Hindlimb muscle (tissue), 1 donor: ENCODE data around the gene UFSP1. TPM values are rescaled to one million over a fixed set of nuclear protein-coding genes. Genes with fewer than 3 reads are reported as not detected.
"Not testable (repeated sequence)": the region's sequence is repeated elsewhere in the genome, so short reads cannot be mapped to it uniquely, and the experiment has no call there.

ENCODE experiments used
- DNase-seq: peaks from one replicate; pipeline ENCODE4 v3.0.0-alpha.2; 2013
- polyA plus RNA-seq: library from polyadenylated mRNA; unstranded; fragments of 120-200 nt; gene quantifications from one replicate; pipeline ENCODE4 v1.2.1, GENCODE V29; 2013; ENCODE audit not compliant: insufficient read length

UFSP1 gene
- polyA plus RNA-seq, 1 donor = 2.8 TPM

DNA sequence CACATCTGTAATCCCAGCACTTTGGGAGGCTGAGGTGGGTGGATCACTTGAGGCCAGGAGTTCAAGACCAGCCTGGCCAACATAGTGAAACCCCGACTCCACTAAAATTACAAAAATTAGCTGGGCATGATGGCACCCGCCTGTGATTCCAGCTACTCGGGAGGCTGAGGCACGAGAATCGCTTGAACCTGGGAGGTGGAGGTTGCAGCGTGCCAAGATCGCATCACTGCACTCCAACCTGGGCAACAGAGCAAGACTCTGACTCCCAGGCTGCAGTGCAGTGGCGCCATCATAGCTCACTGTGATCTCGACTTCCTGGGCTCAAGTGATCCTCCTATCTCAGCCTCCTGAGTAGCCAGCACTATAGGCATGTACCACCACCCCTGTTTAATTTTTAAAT, 34.6 kb downstream of the UFSP1 start:
- DNase-seq = not testable (repeated sequence)

DNA sequence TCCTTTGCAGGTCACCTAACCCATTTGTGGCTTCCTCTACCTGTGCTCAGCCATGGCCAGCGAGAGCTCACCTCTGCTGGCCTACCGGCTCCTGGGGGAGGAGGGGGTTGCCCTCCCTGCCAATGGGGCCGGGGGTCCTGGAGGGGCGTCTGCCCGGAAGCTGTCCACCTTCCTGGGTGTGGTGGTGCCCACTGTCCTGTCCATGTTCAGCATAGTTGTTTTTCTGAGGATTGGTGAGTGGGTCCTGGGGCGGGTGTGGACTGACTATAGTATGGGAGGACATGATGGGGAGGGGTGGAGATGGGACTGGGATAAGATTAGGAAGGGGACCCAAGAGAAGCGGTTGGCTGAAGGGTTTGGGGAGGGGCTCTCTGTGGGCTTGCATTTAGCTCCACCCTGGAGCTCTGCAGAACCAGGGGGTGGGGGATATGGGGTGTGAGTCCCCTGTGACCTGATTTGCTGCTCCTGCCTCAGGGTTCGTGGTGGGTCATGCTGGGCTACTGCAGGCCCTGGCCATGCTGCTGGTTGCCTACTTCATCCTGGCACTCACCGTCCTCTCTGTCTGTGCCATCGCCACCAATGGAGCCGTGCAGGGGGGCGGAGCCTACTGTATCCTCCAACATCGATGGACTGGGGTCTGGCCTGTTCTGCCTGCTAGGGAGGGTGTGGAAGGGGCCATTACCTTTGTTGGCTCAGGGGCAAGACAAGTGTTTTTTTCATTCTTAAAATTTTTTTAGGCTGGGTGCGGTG, 35.2 kb downstream of the UFSP1 start:
- no peak for DNase-seq

DNA sequence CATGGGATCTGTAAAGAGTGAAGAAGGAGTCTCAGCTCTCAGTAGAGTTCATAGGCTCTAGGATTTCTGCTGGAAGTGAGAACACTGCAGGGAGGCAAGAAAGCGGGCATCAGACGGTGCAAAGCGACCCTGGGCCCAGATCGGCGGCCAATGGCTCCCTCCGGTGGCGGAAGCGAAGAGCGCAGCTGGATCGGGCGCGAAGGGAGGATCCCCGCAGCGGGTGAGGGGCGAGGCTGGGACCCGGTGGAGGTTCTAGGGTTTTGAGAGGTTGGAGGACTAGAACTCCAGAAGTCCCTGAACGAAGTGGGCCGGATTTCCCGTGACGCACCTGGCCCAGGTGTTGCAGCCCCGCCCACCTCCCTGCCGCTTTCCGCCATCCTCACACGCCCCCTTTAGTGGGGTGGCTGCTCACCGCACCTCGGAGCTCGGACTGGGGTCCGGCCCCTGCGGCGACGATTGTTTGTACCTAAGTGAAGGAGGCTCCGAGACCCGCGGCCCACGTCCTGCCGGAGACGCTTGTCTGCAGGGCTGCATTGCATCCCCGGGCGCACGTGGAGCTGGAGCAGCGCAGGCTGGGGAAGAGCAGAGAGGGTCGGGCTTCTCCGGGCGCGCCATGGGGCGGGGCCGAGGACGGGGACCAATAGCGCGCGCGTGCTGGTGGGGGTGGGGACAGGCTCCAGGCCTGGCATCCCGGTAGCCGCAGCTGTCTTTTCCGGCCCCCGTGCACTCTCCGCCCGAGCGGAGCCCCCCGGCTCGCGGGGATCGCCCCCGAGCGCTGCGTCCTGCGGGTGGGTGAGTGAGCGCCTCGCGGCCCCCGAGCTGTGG, 37.3 kb downstream of the UFSP1 start, which contains the start of gene SLC12A9:
Gene SLC12A9, plus strand, starts transcription at position 666 of the 825 bp plus-strand sequence. CDS start 1,485 bp downstream, outside the sequence.
- DNase-seq = peak; percentile 94

DNA sequence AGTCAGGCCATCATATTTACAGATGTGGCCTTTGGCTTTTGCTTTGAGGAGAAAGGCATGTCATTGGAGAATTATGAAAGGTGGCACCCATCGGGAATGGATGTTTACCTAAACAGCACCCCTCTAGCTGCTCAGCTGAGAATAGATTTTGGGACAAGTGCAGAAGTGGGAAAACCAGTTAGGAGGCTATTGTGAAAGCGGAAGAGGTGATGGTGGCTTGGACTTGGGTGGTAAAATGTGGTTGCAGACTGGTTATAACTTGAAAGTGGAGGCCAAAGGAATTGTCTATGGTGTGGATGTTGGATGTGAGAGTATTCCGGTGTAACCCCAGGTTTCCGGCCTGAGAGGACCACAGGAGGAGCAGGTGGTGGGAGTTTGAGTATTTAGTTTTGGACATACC, 42.2 kb downstream of the UFSP1 start:
- no peak for DNase-seq

GRCh38 chr7:100840470-100841100, 48.9 kb downstream of the UFSP1 start:
- no peak for DNase-seq

DNA sequence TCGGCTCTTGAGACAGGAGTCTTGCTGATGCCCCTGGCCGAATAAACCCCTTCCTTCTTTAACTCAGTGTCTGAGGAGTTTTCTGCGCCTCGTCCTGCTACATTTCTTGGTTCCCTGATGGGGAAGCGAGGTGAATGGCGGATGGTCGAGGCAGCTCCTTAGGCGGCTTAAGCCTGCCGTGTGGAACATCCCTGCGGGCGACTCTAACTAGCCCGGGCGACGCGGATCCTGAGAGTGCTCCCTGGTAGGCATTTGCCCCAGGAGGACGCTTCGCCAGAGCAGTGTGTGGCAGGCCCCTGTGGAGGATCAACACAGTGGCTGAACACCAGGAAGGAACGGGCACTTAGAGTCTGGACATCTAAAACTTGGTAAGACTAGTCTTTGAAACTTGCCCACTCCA, 50.2 kb downstream of the UFSP1 start:
- no peak for DNase-seq

Other genes with a start within 250 kb of the UFSP1 start
- gene TFR2, start 248.2 kb downstream of the UFSP1 start, polyA plus RNA-seq = 1.3 TPM
- gene ACTL6B, start 233.3 kb downstream of the UFSP1 start, polyA plus RNA-seq = not detected
- 159 TPM for gene GNB2, start 216.0 kb downstream of the UFSP1 start, polyA plus RNA-seq
- gene GIGYF1, start 195.5 kb downstream of the UFSP1 start, polyA plus RNA-seq = 39.7 TPM
- 21.4 TPM for gene POP7, start 183.6 kb downstream of the UFSP1 start, polyA plus RNA-seq
- gene EPO, start 169.2 kb downstream of the UFSP1 start, polyA plus RNA-seq = not detected
- not detected for gene ZAN, start 156.1 kb downstream of the UFSP1 start, polyA plus RNA-seq
- gene EPHB4, start 62.2 kb downstream of the UFSP1 start, polyA plus RNA-seq = 47.2 TPM
- 23.5 TPM for gene SLC12A9, start 37.0 kb downstream of the UFSP1 start, polyA plus RNA-seq
- 41.1 TPM for gene TRIP6, start 22.3 kb downstream of the UFSP1 start, polyA plus RNA-seq
- 94.3 TPM for gene SRRT, start 14.6 kb downstream of the UFSP1 start, polyA plus RNA-seq
- 82.8 TPM for gene ACHE, start 6.2 kb upstream of the UFSP1 start, polyA plus RNA-seq
- 0.10 TPM for gene MUC3A, start 59.8 kb upstream of the UFSP1 start, polyA plus RNA-seq
- gene MUC12, start 79.8 kb upstream of the UFSP1 start, polyA plus RNA-seq = 0.27 TPM
- not detected for gene MUC17, start 130.4 kb upstream of the UFSP1 start, polyA plus RNA-seq
- gene TRIM56, start 195.8 kb upstream of the UFSP1 start, polyA plus RNA-seq = 9.4 TPM
- gene SERPINE1, start 237.4 kb upstream of the UFSP1 start, polyA plus RNA-seq = 5.7 TPM